Mucosa of stomach (tissue), 1 donor: Measurements from ENCODE around the gene DISP2.

ENCODE experiments used
- H3K27me3 ChIP-seq: one replicate; pipeline ENCODE4 v1.7.0; 2013; ENCODE audit warnings: mild to moderate bottlenecking, low read length; ENCODE audit not compliant: control insufficient read depth, insufficient read depth
- H3K36me3 ChIP-seq: one replicate; pipeline ENCODE4 v1.7.0; 2013; ENCODE audit warnings: low read length; ENCODE audit not compliant: control insufficient read depth, insufficient read depth
- H3K4me1 ChIP-seq: one replicate; pipeline ENCODE4 v1.7.0; 2013; ENCODE audit warnings: mild to moderate bottlenecking, low read length; ENCODE audit not compliant: control insufficient read depth, insufficient read depth
- H3K4me3 ChIP-seq: one replicate; pipeline ENCODE4 v1.7.0; 2013; ENCODE audit warnings: low read length
- H3K9ac ChIP-seq: one replicate; pipeline ENCODE4 v1.7.0; 2013; ENCODE audit warnings: mild to moderate bottlenecking, low read length, moderate library complexity
- H3K9me3 ChIP-seq: one replicate; pipeline ENCODE4 v1.7.0; 2013; ENCODE audit warnings: mild to moderate bottlenecking, low read length, moderate library complexity; ENCODE audit not compliant: control insufficient read depth
- donor health status: Pancreatic carcinoma.

DISP2 gene

DNA sequence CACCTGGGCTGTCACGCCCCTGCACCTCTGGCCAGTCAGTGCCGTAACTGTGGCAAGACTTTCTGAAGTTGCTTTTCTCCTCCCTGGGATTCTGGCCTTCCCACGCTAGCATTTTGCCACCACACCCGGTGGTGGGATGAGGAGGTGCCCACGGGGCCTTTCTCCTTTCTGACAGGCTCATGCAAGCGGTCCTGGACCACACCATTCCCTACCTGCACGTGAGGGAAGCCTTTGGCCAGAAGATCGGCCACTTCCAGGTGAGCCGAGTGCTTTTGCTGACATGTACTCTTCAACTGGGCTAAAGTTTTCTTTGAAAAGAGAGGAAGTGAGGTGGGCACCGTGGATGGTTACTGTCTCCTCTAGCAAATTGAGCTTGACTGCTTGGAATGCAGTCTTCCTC, 57.2 kb downstream of the DISP2 start:
- H3K9ac ChIP-seq = no peak overlapping the region
- no peaks in the 10 kb centered on the region for H3K9me3 ChIP-seq
- H3K4me1 ChIP-seq = peaks cover 16% of the 10 kb centered on the region
- H3K4me3 ChIP-seq = no peak overlapping the region
- H3K36me3 ChIP-seq = peaks cover 28% of the 10 kb centered on the region
- H3K27me3 ChIP-seq = no peaks in the 10 kb centered on the region

- Histone ChIP-seq H3K36me3 (peaks cover 26% of the 10 kb centered on the region), H3K9ac (no peak overlapping the region), H3K9me3 (no peaks in the 10 kb centered on the region), H3K4me3 (no peak overlapping the region), H3K4me1 (peaks cover 25% of the 10 kb centered on the region), H3K27me3 (no peaks in the 10 kb centered on the region)
Measured at GRCh38 chr15:40416056-40416455, 58.0 kb downstream of the DISP2 start.

- Histone ChIP-seq H3K4me3 (no peak overlapping the region), H3K9me3 (no peaks in the 10 kb centered on the region), H3K9ac (no peak overlapping the region), H3K4me1 (peaks cover 22% of the 10 kb centered on the region), H3K36me3 (peaks cover 15% of the 10 kb centered on the region), H3K27me3 (no peaks in the 10 kb centered on the region)
Measured at GRCh38 chr15:40418126-40418525, 60.1 kb downstream of the DISP2 start.

- Histone ChIP-seq H3K9ac (no peak overlapping the region), H3K4me3 (no peak overlapping the region), H3K36me3 (peaks cover 11% of the 10 kb centered on the region), H3K9me3 (no peaks in the 10 kb centered on the region), H3K4me1 (peaks cover 22% of the 10 kb centered on the region), H3K27me3 (no peaks in the 10 kb centered on the region)
Measured at GRCh38 chr15:40420071-40420713, 62.2 kb downstream of the DISP2 start.

DNA sequence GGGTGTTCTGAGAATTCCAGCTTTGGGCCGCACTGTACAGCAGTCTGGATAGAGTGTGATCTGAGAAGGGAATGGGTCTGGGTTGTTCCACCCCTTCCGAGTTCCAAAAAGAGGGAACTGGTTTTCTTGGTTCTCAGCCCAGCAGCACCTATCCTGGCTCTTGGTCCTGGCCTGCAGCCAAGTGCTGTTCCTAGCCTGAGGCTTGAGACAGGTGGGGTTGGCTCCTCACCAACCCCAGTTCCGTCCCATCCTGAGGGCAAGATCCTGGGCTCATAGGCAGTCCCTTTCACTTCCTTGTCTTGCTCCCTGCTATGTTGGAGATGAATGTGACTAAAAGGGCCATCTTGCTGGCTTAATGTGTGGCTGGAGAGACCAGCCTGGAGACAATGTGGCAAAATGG, 62.8 kb downstream of the DISP2 start:
- H3K9me3 ChIP-seq = no peaks in the 10 kb centered on the region
- H3K4me3 ChIP-seq = no peak overlapping the region
- H3K4me1 ChIP-seq = peaks cover 22% of the 10 kb centered on the region
- peaks cover 5% of the 10 kb centered on the region for H3K36me3 ChIP-seq
- H3K27me3 ChIP-seq = no peaks in the 10 kb centered on the region
- no peak overlapping the region for H3K9ac ChIP-seq

- Histone ChIP-seq H3K9ac (no peak overlapping the region), H3K27me3 (no peaks in the 10 kb centered on the region), H3K4me3 (no peak overlapping the region), H3K9me3 (no peaks in the 10 kb centered on the region), H3K4me1 (peaks cover 22% of the 10 kb centered on the region), H3K36me3 (no peaks in the 10 kb centered on the region)
Measured at GRCh38 chr15:40421246-40422157, 63.5 kb downstream of the DISP2 start.

GRCh38 chr15:40424483-40425115, 66.6 kb downstream of the DISP2 start:
- no peaks in the 10 kb centered on the region for H3K9me3 ChIP-seq
- H3K9ac ChIP-seq = no peak overlapping the region
- peaks cover 22% of the 10 kb centered on the region for H3K4me1 ChIP-seq

GRCh38 chr15:40425681-40426080, 67.7 kb downstream of the DISP2 start:
- no peaks in the 10 kb centered on the region for H3K27me3 ChIP-seq
- H3K4me1 ChIP-seq = peaks cover 20% of the 10 kb centered on the region
- H3K4me3 ChIP-seq = no peak overlapping the region
- no peaks in the 10 kb centered on the region for H3K36me3 ChIP-seq
- no peak overlapping the region for H3K9ac ChIP-seq
- no peaks in the 10 kb centered on the region for H3K9me3 ChIP-seq

More at GRCh38 chr15:40424483-40425115, 66.6 kb downstream of the DISP2 start:
- H3K27me3 ChIP-seq = no peaks in the 10 kb centered on the region
- H3K4me3 ChIP-seq = no peak overlapping the region
- H3K36me3 ChIP-seq = no peaks in the 10 kb centered on the region

GRCh38 chr15:40427188-40427587, 69.2 kb downstream of the DISP2 start:
- H3K4me1 ChIP-seq = peaks cover 5% of the 10 kb centered on the region
- no peaks in the 10 kb centered on the region for H3K36me3 ChIP-seq
- no peak overlapping the region for H3K9ac ChIP-seq
- no peaks in the 10 kb centered on the region for H3K9me3 ChIP-seq
- H3K4me3 ChIP-seq = no peak overlapping the region
- no peaks in the 10 kb centered on the region for H3K27me3 ChIP-seq

GRCh38 chr15:40428185-40428584, 70.2 kb downstream of the DISP2 start:
- no peak overlapping the region for H3K4me3 ChIP-seq
- no peaks in the 10 kb centered on the region for H3K27me3 ChIP-seq
- no peaks in the 10 kb centered on the region for H3K9me3 ChIP-seq
- no peaks in the 10 kb centered on the region for H3K36me3 ChIP-seq
- peaks cover 5% of the 10 kb centered on the region for H3K4me1 ChIP-seq
- no peak overlapping the region for H3K9ac ChIP-seq
